ENCODE results near the gene MAML2. TPM values are rescaled to one million over a fixed set of nuclear protein-coding genes. Genes with fewer than 3 reads are reported as not detected.
A peak's percentile ranks its signal among the peaks of the same experiment; 100 is the strongest.

Gene MAML2
- total and polyA plus RNA-seq, 2 experiments from 2014 or later: 1.1 to 8.2 TPM

DNA sequence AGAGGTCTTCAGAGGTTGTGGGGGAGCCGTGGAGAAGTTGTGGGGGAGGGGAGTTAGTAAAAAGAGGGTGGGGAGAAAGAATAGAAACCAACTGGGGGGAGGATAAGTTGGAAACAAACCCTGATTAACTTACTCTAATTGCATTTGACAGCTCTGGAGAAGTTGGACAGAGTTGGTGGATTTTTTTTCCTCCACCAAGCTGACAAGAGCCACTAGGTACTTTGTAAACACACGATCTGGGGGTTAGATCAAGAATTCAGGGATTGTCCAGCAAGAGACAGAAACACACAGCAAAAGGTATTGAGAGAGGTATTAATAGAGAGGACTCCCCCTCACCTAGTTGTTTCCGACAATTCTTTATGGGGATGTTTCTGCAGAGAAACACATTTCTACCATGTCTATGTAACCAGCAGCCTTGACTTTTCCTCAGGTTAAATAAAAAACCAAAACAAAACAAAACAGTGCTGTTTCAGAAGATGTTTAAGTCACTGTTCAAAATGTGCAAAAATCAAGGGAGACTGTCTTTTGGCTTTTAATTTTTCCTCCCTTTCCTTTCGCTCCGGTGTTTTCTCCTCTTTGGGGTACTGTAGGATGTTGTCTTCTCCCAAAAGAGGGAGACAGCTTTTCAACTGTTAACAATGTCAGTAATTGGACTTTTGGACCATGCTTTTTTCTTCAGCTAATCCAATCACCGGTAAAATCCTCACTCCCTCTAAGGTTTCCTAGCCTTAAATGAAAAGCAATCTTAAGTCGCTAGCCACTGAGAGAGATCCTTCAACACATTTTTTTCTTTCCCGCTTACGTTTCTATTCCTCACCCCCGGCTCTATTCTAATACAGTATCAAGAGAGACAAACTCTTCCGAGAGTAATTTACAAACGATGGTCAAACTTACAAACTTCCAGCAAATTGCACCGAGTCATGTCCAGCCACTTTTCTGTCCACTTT, 708 bp downstream of the MAML2 start:
- Histone ChIP-seq H3K27me3 (no peaks in the 10 kb centered on the region), H3K36me3 (no peaks in the 10 kb centered on the region), H3K4me1 (ENCODE audit: low read depth) (peaks cover 33% of the 10 kb centered on the region), H3K4me3 (peak overlapping the region; percentile 73), H3K27ac (no peak overlapping the region), H3K9me3 (ENCODE audit: low read depth) (no peaks in the 10 kb centered on the region)
- TF ChIP-seq, protein P1, sequence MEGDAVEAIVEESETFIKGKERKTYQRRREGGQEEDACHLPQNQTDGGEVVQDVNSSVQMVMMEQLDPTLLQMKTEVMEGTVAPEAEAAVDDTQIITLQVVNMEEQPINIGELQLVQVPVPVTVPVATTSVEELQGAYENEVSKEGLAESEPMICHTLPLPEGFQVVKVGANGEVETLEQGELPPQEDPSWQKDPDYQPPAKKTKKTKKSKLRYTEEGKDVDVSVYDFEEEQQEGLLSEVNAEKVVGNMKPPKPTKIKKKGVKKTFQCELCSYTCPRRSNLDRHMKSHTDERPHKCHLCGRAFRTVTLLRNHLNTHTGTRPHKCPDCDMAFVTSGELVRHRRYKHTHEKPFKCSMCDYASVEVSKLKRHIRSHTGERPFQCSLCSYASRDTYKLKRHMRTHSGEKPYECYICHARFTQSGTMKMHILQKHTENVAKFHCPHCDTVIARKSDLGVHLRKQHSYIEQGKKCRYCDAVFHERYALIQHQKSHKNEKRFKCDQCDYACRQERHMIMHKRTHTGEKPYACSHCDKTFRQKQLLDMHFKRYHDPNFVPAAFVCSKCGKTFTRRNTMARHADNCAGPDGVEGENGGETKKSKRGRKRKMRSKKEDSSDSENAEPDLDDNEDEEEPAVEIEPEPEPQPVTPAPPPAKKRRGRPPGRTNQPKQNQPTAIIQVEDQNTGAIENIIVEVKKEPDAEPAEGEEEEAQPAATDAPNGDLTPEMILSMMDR (IDR thresholded peaks at IDR 0.05; ENCODE audit: low read depth, low read length): no peak
- DNase-seq (ENCODE audit: low read depth in 1 of 2, low spot score in 1 of 2): no peak

DNA sequence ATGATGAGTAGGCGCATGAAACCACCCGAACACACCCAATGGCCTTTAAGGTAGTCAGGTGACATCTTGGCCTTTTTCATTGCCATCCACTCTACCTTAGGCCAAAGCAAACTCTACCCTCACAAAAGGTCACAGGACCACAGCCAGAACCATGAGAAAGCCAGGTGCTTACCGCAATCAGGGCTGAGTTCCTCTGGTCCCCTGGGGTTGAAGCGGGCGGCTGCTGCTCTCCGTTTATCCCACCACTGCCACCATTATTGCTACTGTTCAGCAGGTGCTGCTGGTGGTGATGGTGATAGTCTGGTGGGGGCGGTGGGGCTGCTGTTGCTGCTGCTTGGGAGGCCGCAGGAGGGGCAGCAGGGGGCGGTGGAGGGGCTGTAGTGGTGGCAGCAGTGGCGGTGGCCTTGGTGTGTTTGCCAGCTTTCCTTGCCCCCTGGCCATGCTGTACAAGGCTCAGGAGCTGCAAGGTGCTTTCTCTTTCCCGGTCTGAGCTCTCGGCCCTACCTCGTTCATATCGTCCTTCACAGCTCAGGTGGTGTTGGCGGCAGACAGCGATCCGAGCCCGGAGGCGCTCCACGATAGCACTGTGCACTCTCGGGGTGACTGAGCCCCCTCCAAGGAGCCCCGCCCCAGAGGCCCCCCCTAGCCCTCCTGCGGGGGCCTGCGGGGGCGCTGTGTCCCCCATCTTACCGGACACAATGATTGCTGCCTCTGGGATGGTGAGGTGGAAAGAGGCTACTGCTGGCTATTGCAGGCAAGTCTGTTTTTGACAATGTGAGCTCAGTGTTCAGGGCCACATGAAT, 1.6 kb downstream of the MAML2 start:
- TF ChIP-seq, protein P1 (IDR thresholded peaks at IDR 0.05; ENCODE audit: low read depth, low read length): peak; percentile 51
- DNase-seq (ENCODE audit: low read depth in 1 of 2, low spot score in 1 of 2): peak in 1 of 2 donors; percentile 61
- no peaks in the 10 kb centered on the region for H3K9me3 ChIP-seq (ENCODE audit: low read depth)
- H3K36me3 ChIP-seq: no peaks in the 10 kb centered on the region
- H3K27me3 ChIP-seq: no peaks in the 10 kb centered on the region
- peaks cover 42% of the 10 kb centered on the region for H3K4me1 ChIP-seq (ENCODE audit: low read depth)
- peak overlapping the region; percentile 73 for H3K4me3 ChIP-seq
- H3K27ac ChIP-seq: no peak overlapping the region

DNA sequence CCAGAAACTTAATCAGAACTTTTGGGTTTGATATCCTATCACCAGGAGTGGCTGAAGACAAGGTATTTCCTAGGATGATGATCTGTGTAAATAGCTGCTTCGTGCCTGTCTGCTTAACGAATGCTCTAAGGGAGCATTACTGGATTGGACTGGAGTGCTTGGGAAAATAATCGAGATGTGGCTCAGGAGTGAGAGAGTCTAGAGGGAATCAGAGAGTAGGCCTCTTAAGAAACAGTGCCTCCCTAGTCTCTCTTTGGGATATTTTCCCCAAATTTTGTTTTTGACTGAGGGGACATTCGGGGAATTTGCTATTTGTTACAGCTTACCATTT, 2.5 kb downstream of the MAML2 start:
- no peaks in the 10 kb centered on the region for H3K27me3 ChIP-seq
- H3K9me3 ChIP-seq (ENCODE audit: low read depth): no peaks in the 10 kb centered on the region
- no peak overlapping the region for H3K27ac ChIP-seq
- peak in 1 of 2 donors; percentile 48 for DNase-seq (ENCODE audit: low read depth in 1 of 2, low spot score in 1 of 2)
- no peak overlapping the region for H3K4me3 ChIP-seq
- H3K4me1 ChIP-seq (ENCODE audit: low read depth): peaks cover 46% of the 10 kb centered on the region
- TF ChIP-seq, protein P1 (IDR thresholded peaks at IDR 0.05; ENCODE audit: low read depth, low read length): no peak
- no peaks in the 10 kb centered on the region for H3K36me3 ChIP-seq

DNA sequence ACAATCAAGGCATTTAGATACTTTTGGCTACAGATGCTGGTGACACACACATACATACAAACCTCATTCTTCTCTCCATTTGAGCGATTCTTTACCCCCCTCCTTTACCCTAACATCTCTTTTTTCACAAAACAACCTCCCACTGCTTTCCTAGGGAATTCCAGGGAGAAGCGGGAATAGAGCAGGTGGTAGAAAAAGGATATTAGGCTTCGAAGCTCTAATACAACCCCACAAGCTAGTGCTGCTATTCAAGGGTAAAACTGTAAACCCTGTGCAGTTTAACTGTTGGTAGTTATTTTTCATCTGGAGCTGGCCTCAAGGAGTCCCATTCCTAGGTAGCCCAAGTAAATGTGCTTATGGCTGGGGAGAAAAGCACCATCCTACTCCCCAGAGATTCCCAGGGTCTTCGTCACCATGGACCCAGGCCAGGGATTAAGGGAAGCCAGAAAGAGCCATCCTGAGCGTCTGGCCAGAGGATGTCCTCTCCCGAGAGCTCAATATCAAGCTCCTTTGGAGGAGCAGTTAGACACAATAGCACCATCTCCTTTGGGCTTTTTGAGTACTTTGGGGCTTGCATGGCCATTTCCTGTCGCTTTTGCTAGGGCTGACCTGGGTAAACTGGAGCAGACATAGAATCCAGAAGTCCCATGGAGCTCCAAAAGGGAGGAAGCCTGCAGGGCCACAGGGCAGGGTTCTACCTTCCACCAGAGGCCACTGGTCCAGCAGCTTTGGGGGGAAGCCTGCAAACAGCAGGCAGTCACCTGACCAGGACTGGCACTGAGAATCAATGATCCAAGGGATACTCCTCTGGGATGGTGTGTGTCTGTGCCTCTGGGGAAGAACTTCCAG, 3.1 kb downstream of the MAML2 start:
- H3K27ac ChIP-seq: no peak overlapping the region

More for the DNA sequence above, 3.1 kb downstream of the MAML2 start:
- Histone ChIP-seq H3K27me3 (no peaks in the 10 kb centered on the region), H3K4me1 (ENCODE audit: low read depth) (peaks cover 49% of the 10 kb centered on the region), H3K4me3 (no peak overlapping the region), H3K9me3 (ENCODE audit: low read depth) (no peaks in the 10 kb centered on the region), H3K36me3 (no peaks in the 10 kb centered on the region)
- DNase-seq (ENCODE audit: low read depth in 1 of 2, low spot score in 1 of 2): no peak
- TF ChIP-seq, protein P1 (IDR thresholded peaks at IDR 0.05; ENCODE audit: low read depth, low read length): no peak
